HepG2 (cell line): ENCODE measurements around the gene SLBP. TPM values are rescaled to one million over a fixed set of nuclear protein-coding genes. Genes with fewer than 3 reads are reported as not detected.

Experiments
- CCAR2 ChIP-seq: fragments of 200-400 bp; formaldehyde crosslinking; optimal IDR thresholded peaks from 2 replicates; pipeline ENCODE3; 2018; ENCODE audit warnings: low read depth, mild to moderate bottlenecking, low read length, moderate library complexity
- CTCF ChIP-seq: sonication (generic); formaldehyde crosslinking; IDR thresholded peaks from 2 replicates; pipeline ENCODE4 v1.5.0; 2020; ENCODE audit warnings: mild to moderate bottlenecking, missing genetic modification reagents, moderate library complexity
- HNRNPUL1 ChIP-seq: fragments of 200-400 bp; formaldehyde crosslinking; IDR thresholded peaks from 2 replicates; pipeline ENCODE4 v1.6.1; 2017; ENCODE audit warnings: low read depth, mild to moderate bottlenecking, low read length, moderate library complexity
- IKZF4 ChIP-seq: sonication (generic); formaldehyde crosslinking; IDR thresholded peaks from 2 replicates; pipeline ENCODE4 v1.5.1; 2020; ENCODE audit warnings: borderline replicate concordance, mild to moderate bottlenecking, low read depth, missing genetic modification reagents; ENCODE audit errors: not compliant biosample characterization
- IKZF5 ChIP-seq: IDR thresholded peaks from 2 replicates; pipeline ENCODE4 v1.6.1; 2018; ENCODE audit warnings: missing genetic modification reagents, mild to moderate bottlenecking, missing compliant biosample characterization
- IRF1 ChIP-seq: sonication (generic); formaldehyde crosslinking; IDR thresholded peaks from 2 replicates; pipeline ENCODE4 v1.4.0; 2020; ENCODE audit warnings: low read depth, mild to moderate bottlenecking, missing genetic modification reagents
- JUN ChIP-seq: sonication (generic); formaldehyde crosslinking; IDR thresholded peaks from 2 replicates; pipeline ENCODE4 v1.4.0; 2020; ENCODE audit warnings: mild to moderate bottlenecking, missing genetic modification reagents
- NFAT5 ChIP-seq: sonication (generic); formaldehyde crosslinking; IDR thresholded peaks from 2 replicates; pipeline ENCODE4 v1.4.0; 2020; ENCODE audit warnings: missing genetic modification reagents
- SSRP1 ChIP-seq: IDR thresholded peaks from 2 replicates; pipeline ENCODE4 v1.6.1; 2016; ENCODE audit warnings: control low read depth
- ZNF251 ChIP-seq: sonication (generic); formaldehyde crosslinking; IDR thresholded peaks from 2 replicates; pipeline ENCODE4 v1.9.0; 2021; ENCODE audit warnings: mild to moderate bottlenecking, missing genetic modification reagents
- ZNF33B ChIP-seq: sonication (generic); formaldehyde crosslinking; IDR thresholded peaks from 2 replicates; pipeline ENCODE4 v1.5.1; 2020; ENCODE audit warnings: mild to moderate bottlenecking, missing genetic modification reagents
- ZNF614 ChIP-seq: IDR thresholded peaks from 2 replicates; pipeline ENCODE4 v1.6.1; 2018; ENCODE audit warnings: missing biosample characterization, missing genetic modification reagents, inconsistent platforms, borderline replicate concordance
- ZNF7 ChIP-seq: IDR thresholded peaks from 2 replicates; pipeline ENCODE4 v1.6.1; 2016; ENCODE audit warnings: missing biosample characterization, missing genetic modification reagents
- ZNF710 ChIP-seq: sonication (generic); formaldehyde crosslinking; IDR thresholded peaks from 2 replicates; pipeline ENCODE4 v1.5.0; 2020; ENCODE audit warnings: mild to moderate bottlenecking, missing genetic modification reagents, borderline replicate concordance
- ZNF883 ChIP-seq: sonication (generic); formaldehyde crosslinking; IDR thresholded peaks from 2 replicates; pipeline ENCODE4 v1.5.1; 2020; ENCODE audit warnings: mild to moderate bottlenecking, missing genetic modification reagents; ENCODE audit errors: not compliant biosample characterization
- polyA plus RNA-seq, 8 experiments: library from polyadenylated mRNA; depleted of rRNA in 3 of 8; stranded (reverse) in 7 of 8; unstranded in 1 of 8; fragments of >200 nt; fragmentation: Illumina TruSeq in 4 of 8; extraction: Trizol in 4 of 8; gene quantifications; 2 replicates each; pipeline versions ENCODE4 v1.2.1 to v1.2.3, GENCODE V29; 2011 to 2016; ENCODE audit warnings: low read depth in 4 of 8, missing spikeins in 1 of 8, mixed read lengths in 1 of 8; ENCODE audit not compliant: insufficient read depth in 1 of 8
- total RNA-seq, 5 experiments: library from RNA; depleted of rRNA; stranded (reverse); fragments of >200 nt; fragmentation: Illumina TruSeq; extraction: Trizol; gene quantifications; 2 replicates each; pipeline ENCODE4 v1.2.3, GENCODE V29; 2016; ENCODE audit warnings: low read depth in 1 of 5

SLBP gene
- total and polyA plus RNA-seq, 2 of the 13 experiments (the other 11 are each of a cell fraction or from before 2014, with no cell fraction given): 43.9 to 104 TPM

- TF ChIP-seq ZNF710 (CRISPR knock-in tag) (no peak), IKZF4 (CRISPR knock-in tag) (no peak), CTCF (CRISPR knock-in tag) (peak; percentile 91), IRF1 (CRISPR knock-in tag) (no peak), ZNF614 (CRISPR knock-in tag) (peak; percentile 56; the same call in 1 of the 2 replicates), NFAT5 (CRISPR knock-in tag) (no peak), JUN (CRISPR knock-in tag) (no peak), CCAR2 (no peak), HNRNPUL1 (no peak), ZNF7 (CRISPR knock-in tag) (peak; percentile 100), ZNF883 (CRISPR knock-in tag) (no peak), IKZF5 (CRISPR knock-in tag) (0 out of 2 replicates have a peak, but pooled peaks have one; percentile 28), ZNF33B (CRISPR knock-in tag) (no peak), SSRP1 (CRISPR knock-in tag) (0 out of 2 replicates have a peak, but pooled peaks have one; percentile 34), ZNF251 (CRISPR knock-in tag) (no peak)
These were observed 18.8 kb downstream of the SLBP start (continued) for GRCh38 chr4:1693131-1693896.
